ENCODE data around the gene DPP4. TPM values are rescaled to one million over a fixed set of nuclear protein-coding genes. Genes with fewer than 3 reads are reported as not detected.

The DPP4 gene
- polyA plus RNA-seq, 1 experiment = 10.3 TPM

- Histone ChIP-seq H3K36me3 (ENCODE audit: control insufficient read depth, insufficient read depth, low read length) (no peaks in the 10 kb centered on the region), H3K4me3 (ENCODE audit: low read depth, low read length) (no peak overlapping the region), H3K27me3 (ENCODE audit: control insufficient read depth, insufficient read depth, low read length) (no peaks in the 10 kb centered on the region)
- POLR2A ChIA-PET = no interaction called here
- DNase-seq (ENCODE audit: low read depth) = no peak
- CTCF ChIA-PET = interaction anchor here (0.6 to 0.8 kb wide), 2 partner anchors 12 to 21 kb away, joined by 3 read pairs; no protein-coding TSS in a partner anchor
- TF ChIP-seq CTCF (IDR thresholded peaks at IDR 0.05; ENCODE audit: insufficient read depth, low read depth, low read length) = no peak
Observed at GRCh38 chr2:162037028-162037795, 36.8 kb downstream of the DPP4 start.

GRCh38 chr2:162035981-162036380, 38.0 kb downstream of the DPP4 start:
- ChIA-PET CTCF (interaction anchor here (0.5 to 1.6 kb wide), 2 partner anchors 9 to 89 kb away, joined by 3 to 5 read pairs; no protein-coding TSS in a partner anchor), POLR2A (no interaction called here)
- H3K4me3 ChIP-seq (ENCODE audit: low read depth, low read length) = no peak overlapping the region
- no peak for TF ChIP-seq CTCF (IDR thresholded peaks at IDR 0.05; ENCODE audit: insufficient read depth, low read depth, low read length)
- H3K36me3 ChIP-seq (ENCODE audit: control insufficient read depth, insufficient read depth, low read length) = no peaks in the 10 kb centered on the region
- H3K27me3 ChIP-seq (ENCODE audit: control insufficient read depth, insufficient read depth, low read length) = no peaks in the 10 kb centered on the region; the same call in 1 of the 2 replicates
- DNase-seq (ENCODE audit: low read depth) = no peak

- DNase-seq (ENCODE audit: low read depth) = no peak
- no peak for TF ChIP-seq CTCF (IDR thresholded peaks at IDR 0.05; ENCODE audit: insufficient read depth, low read depth, low read length)
- no peaks in the 10 kb centered on the region for H3K36me3 ChIP-seq (ENCODE audit: control insufficient read depth, insufficient read depth, low read length)
- no peak overlapping the region for H3K4me3 ChIP-seq (ENCODE audit: low read depth, low read length)
- POLR2A ChIA-PET = no interaction called here
- CTCF ChIA-PET = interaction anchor here (0.6 kb wide), 1 partner anchor 40 kb away, joined by 5 read pairs; no protein-coding TSS in a partner anchor
- no peaks in the 10 kb centered on the region; the same call in 1 of the 2 replicates for H3K27me3 ChIP-seq (ENCODE audit: control insufficient read depth, insufficient read depth, low read length)
Observed at GRCh38 chr2:162030363-162031190, 43.4 kb downstream of the DPP4 start.

- Histone ChIP-seq H3K27me3 (ENCODE audit: control insufficient read depth, insufficient read depth, low read length) (no peaks in the 10 kb centered on the region; the same call in 1 of the 2 replicates), H3K36me3 (ENCODE audit: control insufficient read depth, insufficient read depth, low read length) (no peaks in the 10 kb centered on the region), H3K4me3 (ENCODE audit: low read depth, low read length) (no peak overlapping the region)
- DNase-seq (ENCODE audit: low read depth) = no peak
- POLR2A ChIA-PET = no interaction called here
- no peak for TF ChIP-seq CTCF (IDR thresholded peaks at IDR 0.05; ENCODE audit: insufficient read depth, low read depth, low read length)
- CTCF ChIA-PET = no interaction called here
Observed at GRCh38 chr2:162029287-162029901, 44.6 kb downstream of the DPP4 start.

- Histone ChIP-seq H3K4me3 (ENCODE audit: low read depth, low read length) (no peak overlapping the region), H3K36me3 (ENCODE audit: control insufficient read depth, insufficient read depth, low read length) (no peaks in the 10 kb centered on the region), H3K27me3 (ENCODE audit: control insufficient read depth, insufficient read depth, low read length) (no peaks in the 10 kb centered on the region; the same call in 1 of the 2 replicates)
- no peak for TF ChIP-seq CTCF (IDR thresholded peaks at IDR 0.05; ENCODE audit: insufficient read depth, low read depth, low read length)
- DNase-seq (ENCODE audit: low read depth) = no peak
- ChIA-PET CTCF (interaction anchor here (0.6 to 1.2 kb wide), 2 partner anchors 18 to 45 kb away, joined by 3 to 5 read pairs; partner anchors contain the start of gene DPP4), POLR2A (no interaction called here)
Observed at GRCh38 chr2:162028511-162028910, 45.5 kb downstream of the DPP4 start.
